GM21423 (cell line): ENCODE measurements around the gene SNX7.

ENCODE experiments used
- ATAC-seq: cut with Tn5 transposase; IDR thresholded peaks from one replicate; pipeline ENCODE4 v1.9.1; 2021; ENCODE audit warnings: mild to moderate bottlenecking, moderate library complexity; ENCODE audit not compliant: unreplicated experiment

The SNX7 gene

DNA sequence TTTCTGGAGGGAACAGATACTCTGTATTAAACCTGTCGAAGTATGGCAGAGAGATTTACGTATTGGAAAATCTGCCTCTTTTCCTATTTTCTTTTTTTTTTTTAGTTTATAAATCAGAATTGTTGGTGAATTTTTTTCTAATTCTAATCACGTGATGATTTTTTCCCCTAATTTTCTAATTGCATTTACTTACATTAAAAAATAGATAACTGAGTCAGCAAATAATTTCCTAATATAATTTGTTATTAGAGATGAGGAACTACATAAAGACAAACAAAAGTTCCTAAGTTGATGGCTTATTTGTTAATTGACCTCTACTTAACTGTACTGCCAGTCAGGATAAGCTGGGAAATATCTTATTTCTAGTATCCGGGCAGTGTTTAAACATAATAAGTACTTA is 34.6 kb downstream of the SNX7 start:
- ATAC-seq = no peak

- ATAC-seq = no peak
These were observed 36.3 kb downstream of the SNX7 start for GRCh38 chr1:98697781-98698180.

- ATAC-seq = no peak
These were observed 37.1 kb downstream of the SNX7 start for GRCh38 chr1:98698625-98699024.

GRCh38 chr1:98700228-98700627 is 38.7 kb downstream of the SNX7 start:
- ATAC-seq = no peak

GRCh38 chr1:98702976-98703375 is 41.5 kb downstream of the SNX7 start:
- ATAC-seq = no peak

DNA sequence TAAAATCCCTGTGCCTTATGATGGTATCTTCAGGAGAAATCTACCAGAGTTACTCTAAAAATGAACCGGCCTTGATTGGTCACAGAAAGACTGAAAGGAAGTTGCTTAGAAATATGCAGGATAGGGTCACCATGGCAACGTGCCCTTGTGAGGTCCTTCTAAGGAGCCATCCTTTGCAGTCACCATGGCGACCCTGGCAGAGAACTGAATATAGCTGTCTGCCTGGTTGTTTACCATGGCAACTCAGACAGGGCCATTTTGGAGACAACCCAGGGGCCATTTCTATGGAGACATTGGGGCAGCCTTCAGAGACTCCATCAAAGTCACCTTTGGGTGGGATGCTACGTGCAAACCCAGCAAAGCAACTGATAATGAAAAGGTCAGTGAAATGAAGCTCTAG is 43.0 kb downstream of the SNX7 start:
- no peak for ATAC-seq

DNA sequence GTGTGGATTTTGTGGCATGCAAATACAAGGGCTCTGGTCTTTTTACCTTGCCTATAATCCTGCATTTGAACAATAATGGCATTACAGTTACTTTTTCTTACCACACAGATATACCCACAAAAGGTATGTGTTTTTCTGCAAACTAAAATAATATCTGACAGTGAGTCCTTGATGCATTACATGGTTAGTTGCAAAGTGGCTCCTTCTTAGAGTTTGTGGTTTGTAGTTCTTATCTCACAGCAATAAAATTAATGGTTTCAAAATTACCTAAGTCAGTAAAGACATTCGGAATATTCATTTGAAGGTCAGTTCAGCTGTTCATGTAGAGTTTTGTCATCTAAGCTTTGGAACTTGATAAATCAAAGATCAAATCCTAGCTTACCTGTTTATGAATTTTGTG is 43.5 kb downstream of the SNX7 start:
- no peak for ATAC-seq

GRCh38 chr1:98705591-98705990 is 44.1 kb downstream of the SNX7 start:
- no peak for ATAC-seq

- no peak for ATAC-seq
These were observed 44.8 kb downstream of the SNX7 start for GRCh38 chr1:98706173-98706843.

DNA sequence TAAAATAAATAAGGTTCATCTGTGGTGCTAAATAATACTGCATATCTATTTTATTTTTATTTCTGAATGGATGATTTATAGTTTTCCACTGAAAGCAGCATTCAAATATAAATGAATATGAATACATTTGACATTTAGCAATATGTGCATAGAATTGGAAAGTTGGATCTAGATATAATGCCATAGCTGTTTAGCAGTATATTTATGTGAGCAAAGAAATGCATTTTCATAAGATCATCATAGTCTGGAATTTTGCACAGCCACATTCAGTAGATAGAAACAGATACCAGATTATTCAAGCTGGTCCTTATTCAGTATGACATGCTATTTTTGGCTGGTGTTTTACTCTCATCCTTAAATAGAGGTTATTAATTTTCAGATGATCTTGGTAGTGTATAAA is 46.0 kb downstream of the SNX7 start:
- no peak for ATAC-seq

DNA sequence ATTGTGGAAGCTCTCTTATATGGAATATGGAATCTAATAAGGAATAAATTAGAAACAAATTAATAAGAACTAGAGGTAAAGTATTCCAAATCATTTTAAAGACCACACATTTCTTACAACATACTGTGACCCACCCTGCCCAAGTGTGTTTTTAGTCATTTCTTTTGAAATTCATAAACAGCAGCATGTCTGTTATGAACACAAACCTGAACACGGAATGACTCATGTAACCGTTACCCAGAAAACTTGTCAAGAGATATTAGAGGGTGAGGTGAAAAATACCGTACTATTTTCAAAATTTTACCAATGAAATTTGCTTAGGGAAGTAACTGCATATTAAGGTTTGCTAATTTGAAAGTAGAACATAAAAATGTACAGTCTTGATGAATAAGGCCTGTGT is 48.4 kb downstream of the SNX7 start:
- no peak for ATAC-seq

GRCh38 chr1:98723574-98723973 is 62.1 kb downstream of the SNX7 start:
- ATAC-seq = no peak

DNA sequence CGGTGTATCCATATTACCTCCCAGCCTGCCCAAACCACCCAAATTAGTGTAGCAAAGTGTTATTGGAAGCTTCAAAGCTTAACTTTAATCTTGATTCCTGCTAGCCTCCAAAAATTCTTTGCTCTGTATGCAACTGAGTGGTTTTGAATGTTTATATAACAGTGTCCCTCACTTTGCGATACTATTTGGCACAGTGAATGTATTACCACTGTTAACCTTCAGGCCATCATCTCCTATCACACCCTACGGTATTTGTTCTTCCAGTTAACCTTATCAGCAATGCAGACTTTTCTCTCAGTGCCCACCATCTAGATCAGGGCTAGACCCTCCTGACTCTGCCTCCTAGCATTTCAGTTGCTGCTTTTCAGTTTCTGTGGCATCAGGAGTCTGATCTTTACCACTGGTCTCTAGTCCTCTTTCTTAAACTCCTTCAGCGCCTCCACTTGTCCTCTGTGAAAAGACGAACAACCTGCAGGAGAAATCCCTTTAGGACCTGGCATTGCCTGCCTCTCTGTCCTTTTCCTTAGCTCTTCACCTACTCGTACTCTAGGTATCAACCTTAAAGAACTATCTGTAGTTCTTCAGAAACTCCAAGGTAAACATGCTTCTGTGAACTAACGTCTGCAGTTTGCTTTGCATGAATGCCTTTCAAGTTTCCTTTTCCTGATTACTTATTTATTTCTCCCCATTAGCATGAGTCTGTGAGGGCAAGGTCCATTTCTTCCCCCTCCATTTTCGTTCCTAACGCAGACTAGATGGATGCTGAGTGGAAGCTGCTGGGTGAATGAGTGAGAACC is 71.7 kb downstream of the SNX7 start:
- ATAC-seq = peak; percentile 54

GRCh38 chr1:98733782-98734112 is 72.2 kb downstream of the SNX7 start:
- no peak for ATAC-seq

DNA sequence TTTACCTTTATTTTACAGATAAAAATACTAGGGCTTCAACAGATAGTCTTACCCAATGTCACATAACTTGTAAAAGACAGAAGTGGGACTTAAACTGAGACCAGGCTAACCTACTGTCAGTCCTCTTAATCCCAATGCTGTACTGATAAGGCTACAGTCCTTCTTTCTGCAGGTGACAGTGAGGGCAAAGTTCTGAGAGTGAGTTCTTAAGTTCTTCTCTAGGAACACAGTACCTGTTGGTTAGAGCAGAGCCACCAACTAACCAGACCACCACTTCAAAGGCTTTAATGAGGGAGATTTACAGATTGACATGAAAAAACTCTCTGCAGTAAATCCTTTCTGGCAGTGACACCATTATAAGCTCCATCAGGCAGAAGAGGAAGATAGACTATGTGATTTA is 74.2 kb downstream of the SNX7 start:
- no peak for ATAC-seq

GRCh38 chr1:98737835-98738234 is 76.3 kb downstream of the SNX7 start:
- no peak for ATAC-seq

DNA sequence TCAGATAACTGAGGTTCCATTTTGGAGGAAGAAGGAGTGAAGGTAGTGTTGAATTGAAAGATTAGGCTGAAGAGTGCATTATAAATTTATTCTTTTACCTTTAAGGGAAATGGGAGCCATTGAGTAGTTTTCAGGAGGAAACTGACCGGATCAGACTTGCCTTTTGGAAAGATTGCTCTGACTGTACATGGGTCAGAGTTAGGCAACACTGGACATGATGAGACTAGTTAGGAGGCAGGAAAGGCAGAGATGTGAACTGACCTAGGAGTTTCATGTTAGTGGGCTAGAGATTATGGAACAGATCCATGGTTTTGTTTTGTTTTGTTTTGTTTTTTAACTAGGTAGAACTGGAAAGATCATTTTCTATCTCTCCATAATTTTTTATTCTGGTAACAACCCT is 78.2 kb downstream of the SNX7 start:
- no peak for ATAC-seq

GRCh38 chr1:98741164-98741563 is 79.6 kb downstream of the SNX7 start:
- no peak for ATAC-seq

DNA sequence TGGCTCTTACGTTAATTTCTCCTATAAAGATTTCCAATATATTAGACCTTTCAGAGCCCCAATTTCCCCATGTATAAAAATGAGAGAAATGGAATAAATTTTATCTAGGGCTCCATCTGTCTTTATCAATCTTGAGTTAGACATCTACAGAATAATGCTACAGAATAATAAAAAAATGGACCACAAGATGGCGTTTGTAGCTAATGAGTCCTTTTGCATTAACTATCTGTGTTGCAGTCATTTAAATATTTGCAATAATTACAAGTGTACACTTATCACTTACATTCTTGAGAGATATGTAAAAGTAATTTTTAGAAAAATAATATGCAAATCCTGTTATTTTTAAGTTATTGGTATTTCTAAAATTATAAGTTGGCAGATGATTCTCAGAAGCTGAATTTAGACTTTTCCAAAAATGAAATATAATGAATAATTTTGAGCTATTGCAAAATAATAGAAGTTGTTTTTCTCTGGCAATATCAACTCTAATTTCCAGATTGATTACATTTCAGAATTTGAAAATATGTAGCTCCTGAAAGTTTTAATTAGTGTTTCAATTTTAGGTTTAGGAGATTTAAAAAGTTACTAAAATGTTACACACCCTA is 87.7 kb downstream of the SNX7 start:
- no peak for ATAC-seq

- ATAC-seq = no peak
These were observed 92.7 kb downstream of the SNX7 start for GRCh38 chr1:98754176-98754575.

DNA sequence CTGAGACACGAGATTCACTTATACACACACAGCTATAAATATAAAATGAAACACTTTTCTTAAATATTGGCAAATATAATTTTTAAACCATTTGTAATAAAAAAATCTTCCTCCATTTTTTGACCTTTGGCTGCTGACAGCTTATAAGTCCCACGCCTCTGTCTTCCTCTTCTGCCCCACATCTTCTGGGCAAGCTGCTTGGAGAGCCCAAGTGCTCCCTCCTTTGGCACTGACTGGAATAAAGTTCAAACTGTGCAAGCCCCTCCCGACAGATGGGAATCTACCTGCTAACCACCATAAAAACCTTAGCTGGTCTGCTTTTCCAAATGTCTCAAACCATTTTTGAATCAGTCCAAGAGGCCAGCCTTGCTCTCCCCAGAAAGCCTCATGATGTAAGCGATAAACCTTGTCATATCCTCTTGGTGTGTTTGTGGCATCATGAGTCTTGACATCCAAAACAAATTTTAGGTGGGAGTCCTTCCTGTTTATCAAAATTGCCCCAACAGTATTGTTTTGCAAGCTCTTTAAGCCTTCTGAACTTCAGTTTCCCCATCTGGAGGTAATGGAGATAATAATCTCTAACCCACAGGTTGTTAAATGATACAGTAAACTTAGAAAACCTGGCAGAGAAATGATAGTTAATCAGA is 99.8 kb downstream of the SNX7 start:
- ATAC-seq = no peak
